NCI-H345 (cell line): ENCODE measurements around the gene NARS2.
"Not testable (repeated sequence)": the region's sequence is repeated elsewhere in the genome, so short reads cannot be mapped to it uniquely, and the experiment has no call there.

Experiments
- DNase-seq: peaks from one replicate; lab custom pipeline; 2025; lab: John Stamatoyannopoulos, UW

NARS2 gene

DNA sequence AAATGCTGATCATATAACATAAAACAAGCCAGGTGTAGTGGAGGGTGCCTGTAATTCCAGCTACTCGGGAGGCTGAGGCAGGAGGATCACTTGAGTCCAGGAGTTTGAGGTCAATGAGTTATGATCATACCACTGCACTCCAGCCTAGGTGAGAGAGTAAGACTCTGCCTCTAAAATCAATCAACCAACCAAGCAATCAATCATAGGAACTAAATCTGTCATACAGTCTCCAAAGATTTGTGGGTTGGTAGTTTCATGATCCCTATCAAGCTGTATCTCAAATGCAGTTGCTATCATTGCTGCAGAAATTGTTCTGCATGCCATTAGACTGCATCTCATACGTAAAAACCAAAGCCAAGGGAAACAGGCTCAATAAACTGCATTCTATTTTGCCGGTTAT is 33.1 kb downstream of the NARS2 start:
- DNase-seq = no peak

DNA sequence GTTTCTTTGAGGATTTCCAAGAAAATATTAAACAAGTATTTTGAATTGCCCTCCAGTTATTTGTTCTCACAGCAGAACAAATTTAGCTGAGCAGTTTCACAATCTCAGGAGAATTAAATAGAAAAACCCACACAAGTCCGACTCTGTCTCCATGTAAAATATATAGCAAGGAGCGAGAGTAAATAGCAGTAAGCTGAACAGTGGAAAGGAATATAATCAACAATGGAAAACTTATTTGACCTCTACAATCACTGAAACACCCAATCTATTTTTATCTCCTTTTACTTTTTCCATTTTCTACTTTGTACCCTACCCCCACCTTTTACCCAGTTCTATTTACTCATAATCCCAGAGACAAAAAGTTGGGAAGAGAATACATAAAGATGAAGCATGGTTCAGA is 34.4 kb downstream of the NARS2 start:
- no peak for DNase-seq

GRCh38 chr11:78539506-78539905 is 35.2 kb downstream of the NARS2 start:
- no peak for DNase-seq

- no peak for DNase-seq
Measured at GRCh38 chr11:78536933-78537332, 37.7 kb downstream of the NARS2 start.

- no peak for DNase-seq
Measured at GRCh38 chr11:78535920-78536319, 38.7 kb downstream of the NARS2 start.

- DNase-seq = no peak
Measured at GRCh38 chr11:78535027-78535426, 39.6 kb downstream of the NARS2 start.

DNA sequence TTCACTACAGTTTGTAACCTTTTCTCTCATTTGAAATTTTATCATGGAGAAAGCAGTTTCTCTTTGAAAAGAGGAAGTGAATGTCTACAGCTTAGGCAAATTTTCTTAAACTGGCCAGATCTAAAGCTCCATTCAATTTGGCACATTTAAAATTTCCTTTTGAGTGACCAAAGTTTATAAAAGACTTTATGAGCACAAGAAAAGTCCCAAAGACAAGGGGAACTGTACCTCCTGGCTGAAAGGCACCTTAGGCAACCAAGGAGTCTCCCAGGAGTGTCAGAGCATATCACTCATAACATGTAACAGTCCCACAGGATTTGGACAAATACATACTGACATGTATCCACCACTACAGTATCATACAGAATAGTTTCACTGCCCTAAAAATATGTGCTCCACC is 41.3 kb downstream of the NARS2 start:
- DNase-seq = no peak

DNA sequence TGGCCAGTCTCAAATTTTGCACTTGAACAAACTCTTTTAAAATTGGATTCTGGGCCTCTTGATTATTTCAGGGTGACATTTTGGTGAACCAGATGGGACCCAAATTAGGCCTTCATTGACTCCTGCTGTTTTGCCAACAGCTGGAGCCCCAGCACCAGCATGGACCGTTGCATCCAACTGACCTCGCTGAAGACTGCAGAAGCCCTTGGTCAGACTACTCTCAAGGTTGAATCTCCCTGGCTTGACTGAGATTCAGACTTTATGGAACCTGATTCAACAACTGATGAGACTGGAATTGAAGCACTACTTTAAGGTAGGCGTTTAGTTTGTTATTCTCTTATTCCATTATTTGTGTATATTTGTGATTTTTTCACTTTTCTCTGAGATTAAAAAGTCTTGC is 41.7 kb downstream of the NARS2 start:
- DNase-seq = no peak

DNA sequence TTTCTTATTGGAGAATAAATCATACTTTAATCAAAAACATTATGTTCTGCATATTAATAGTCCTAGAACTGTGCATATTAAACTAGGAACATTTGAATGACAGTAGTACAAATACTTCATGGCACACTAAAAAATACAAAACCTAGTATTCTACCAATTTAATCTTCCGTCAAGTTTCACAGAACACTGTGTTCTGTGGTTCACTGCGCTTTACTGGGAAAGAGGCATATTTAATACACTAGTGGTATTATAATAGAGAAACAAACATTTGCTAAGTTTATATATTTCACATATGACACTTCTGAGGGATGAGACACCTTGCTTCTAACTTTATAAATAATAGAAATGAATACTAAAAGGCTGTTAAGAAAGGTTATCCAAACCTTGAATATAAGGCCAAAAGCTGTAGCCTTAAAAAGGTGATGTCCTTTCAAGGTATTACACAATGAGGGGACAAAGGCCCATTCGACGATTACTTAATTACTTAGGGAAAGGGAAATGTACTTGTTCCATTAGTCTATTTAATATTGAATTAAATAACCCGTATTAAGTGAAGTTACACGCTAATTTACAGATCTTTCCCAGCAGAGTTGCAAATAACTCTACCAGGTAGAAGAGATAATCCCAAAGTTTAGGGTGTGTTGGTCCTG is 48.0 kb downstream of the NARS2 start:
- DNase-seq = no peak

DNA sequence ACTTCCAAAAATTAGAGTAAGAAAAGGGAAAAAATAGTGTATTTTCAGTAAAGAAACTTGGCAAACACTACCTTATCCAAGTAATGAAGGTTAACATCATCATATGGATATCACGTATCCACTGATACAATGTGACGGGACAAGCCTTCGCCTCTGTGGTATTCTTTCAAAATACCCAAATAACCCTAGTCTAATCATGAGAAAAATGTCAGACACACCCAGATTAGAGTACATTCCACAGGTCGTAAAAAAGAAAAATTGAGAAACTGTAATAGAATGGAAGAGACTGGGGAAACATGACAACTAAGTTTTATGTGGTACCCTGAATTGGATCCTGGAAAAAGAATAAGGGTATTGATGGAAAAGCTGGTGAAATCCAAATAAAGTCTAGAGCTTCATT is 48.9 kb downstream of the NARS2 start:
- no peak for DNase-seq

DNA sequence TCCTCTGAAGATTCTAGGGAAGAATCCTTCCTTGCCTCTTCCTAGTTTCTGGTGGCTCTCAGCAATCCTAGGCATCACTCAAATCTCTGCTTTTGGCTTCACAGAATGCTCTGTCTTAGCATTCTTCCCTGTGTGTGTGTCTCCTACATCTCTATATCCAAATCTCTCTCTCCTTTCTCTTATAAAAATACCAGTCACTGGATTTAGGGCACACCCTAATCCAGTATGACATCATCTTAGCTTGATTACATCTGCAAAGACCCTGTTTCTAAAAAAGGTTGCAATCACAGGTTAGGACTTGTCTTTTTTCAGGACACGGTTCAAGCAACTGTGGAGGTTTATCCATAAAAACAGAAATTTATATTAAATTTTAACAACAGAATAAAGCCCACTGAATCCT is 54.4 kb downstream of the NARS2 start:
- no peak for DNase-seq

DNA sequence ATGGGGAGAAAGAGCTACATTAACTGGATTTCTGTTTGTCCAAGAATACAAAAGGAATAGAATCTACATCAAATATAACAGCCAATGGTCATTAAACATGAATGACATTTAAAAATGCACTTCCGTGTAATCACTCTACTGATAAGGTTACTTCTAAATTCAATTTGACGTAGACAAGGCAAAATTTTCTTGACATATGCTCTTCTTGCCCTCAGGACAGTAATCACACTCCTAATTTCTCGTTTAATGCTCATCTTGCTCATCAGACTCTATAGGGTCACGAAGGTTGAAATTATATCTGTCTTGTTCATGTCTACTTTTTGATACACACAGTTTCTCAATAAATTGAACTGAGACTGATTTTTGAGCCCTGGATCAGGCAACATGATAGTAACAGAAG is 58.4 kb downstream of the NARS2 start:
- DNase-seq = no peak

DNA sequence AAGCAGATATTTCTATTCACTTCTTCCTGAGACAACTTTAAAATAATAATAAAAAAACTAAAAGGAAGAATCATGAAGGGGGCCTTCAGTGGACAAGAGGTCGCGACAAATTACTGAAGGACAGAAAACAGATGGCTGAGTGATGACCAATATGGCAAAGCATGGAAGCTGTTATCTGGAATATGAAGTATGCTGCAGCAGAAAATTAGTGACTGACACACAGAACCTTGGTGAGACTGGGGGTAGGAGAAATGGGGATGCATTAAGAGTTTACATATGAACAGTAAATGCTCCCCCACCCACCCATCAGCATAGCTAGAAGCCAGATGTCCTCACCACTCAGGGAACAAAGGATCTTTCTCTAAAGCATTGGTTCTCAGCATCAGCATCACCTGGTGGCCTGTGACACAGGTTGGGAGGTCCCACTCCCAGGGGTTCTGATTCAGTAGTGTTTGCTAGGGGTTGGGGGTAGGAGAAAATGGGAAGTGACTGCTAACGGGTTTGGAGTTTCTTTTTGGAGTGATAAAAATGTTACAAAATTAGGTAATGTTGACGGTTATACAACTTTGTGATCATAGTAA is 59.7 kb downstream of the NARS2 start:
- no peak for DNase-seq

GRCh38 chr11:78513085-78513484 is 61.6 kb downstream of the NARS2 start:
- not testable (repeated sequence) for DNase-seq

DNA sequence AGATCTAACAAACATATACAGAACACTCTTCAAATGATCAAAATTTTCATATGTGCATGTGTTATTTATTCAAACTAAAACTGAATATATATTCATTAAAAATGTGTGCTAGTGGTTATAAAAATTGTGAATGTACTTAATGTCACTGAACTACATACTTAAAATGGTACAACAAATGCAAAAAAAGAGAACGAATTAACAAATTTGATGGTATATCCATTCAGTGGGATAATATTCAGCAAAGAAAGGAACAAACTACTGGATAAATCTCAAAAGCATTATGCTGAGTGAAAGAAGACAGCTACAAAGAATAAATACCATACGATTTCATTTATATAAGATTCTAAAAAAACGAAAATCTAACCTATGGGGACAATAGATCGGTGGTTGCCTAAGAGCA is 64.1 kb downstream of the NARS2 start:
- DNase-seq = no peak

- no peak for DNase-seq
Measured at GRCh38 chr11:78510025-78510596, 64.6 kb downstream of the NARS2 start.

DNA sequence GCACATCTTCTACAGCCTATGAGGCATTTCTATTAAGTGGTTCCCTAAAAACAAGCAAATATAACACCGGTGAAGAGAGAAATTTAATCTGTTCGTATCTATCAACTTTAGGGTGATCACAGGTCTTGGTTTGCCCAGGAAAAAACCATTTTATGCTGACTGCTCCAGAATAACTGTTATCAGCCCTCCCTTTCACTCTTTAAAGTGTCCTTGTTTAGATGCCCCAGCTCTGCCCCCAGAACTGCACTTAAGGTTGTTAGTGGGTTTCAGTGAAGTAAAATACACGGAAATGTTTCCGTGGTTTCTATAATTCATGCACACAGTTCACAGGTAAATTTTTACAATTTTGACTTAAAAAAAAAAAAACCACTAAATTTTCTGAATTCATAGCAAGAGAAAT is 70.0 kb downstream of the NARS2 start:
- DNase-seq = no peak

- DNase-seq = no peak
Measured at GRCh38 chr11:78504181-78504580, 70.5 kb downstream of the NARS2 start.

- no peak for DNase-seq
Measured at GRCh38 chr11:78499971-78500370, 74.7 kb downstream of the NARS2 start.

- no peak for DNase-seq
Measured at GRCh38 chr11:78497293-78497692, 77.4 kb downstream of the NARS2 start.

DNA sequence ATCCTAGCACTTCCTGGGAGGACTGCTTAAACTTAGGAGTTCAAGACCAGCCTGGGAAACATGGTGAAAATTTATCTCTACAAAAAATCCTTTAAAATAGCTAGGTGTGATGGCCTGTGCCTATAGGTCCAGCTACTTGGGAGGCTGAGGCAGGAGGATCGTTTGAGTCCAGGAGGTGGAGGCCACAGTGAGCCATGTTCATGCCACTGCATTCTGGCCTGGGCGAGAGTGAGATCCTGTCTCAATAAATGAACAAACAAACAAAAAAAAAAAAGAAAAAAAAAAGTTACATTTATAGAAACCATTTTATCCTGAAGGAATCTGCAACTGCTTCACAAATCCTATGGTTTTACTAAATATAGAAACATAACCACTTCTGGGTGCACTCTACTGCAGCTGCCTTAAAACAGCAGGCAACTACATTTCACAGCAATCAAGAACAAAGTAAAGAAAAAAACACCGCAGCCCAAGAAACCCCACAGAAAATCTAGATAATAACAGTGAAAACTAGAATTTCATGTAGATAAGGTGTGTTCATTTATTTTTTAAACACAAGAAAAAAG is 81.2 kb downstream of the NARS2 start:
- no peak for DNase-seq

- DNase-seq = no peak
Measured at GRCh38 chr11:78492973-78493372, 81.7 kb downstream of the NARS2 start.

GRCh38 chr11:78489184-78489583 is 85.5 kb downstream of the NARS2 start:
- DNase-seq = no peak

- no peak for DNase-seq
Measured at GRCh38 chr11:78478536-78478935, 96.1 kb downstream of the NARS2 start.
